Measurements from ENCODE around the gene TTC28.
"Not testable (repeated sequence)": the region's sequence is repeated elsewhere in the genome, so short reads cannot be mapped to it uniquely, and the experiment has no call there.

TTC28 gene

DNA sequence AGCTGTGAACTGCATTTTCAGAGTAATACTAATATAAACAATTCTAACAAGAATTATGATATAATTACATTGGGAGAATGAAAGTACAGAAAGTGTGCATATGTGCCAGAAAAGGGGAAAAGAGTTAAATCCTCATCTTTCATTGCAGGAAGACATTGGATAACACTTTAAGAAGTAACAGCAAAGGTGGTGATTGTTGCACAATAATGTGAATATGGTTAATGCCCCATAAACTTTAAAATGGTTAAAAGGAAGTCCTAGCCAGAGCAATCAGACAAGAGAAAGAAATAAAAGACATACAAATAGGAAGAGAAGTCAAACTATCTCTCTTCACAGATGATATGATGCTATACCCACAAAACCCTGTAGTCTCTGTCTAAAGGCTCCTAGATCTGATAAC is 111.5 kb downstream of the TTC28 start:
- no peak for DNase-seq
- Histone ChIP-seq H3K4me3 (ENCODE audit: insufficient read depth, low read depth, low read length, poor library complexity, severe bottlenecking) (no peak overlapping the region), H3K27ac (ENCODE audit: insufficient read depth, low read length, poor library complexity, severe bottlenecking) (no peak overlapping the region), H3K4me1 (ENCODE audit: control insufficient read depth, insufficient read depth, low read length, poor library complexity, severe bottlenecking) (no peaks in the 10 kb centered on the region), H3K36me3 (ENCODE audit: control insufficient read depth, insufficient read depth, low read length) (no peaks in the 10 kb centered on the region), H3K9me3 (ENCODE audit: control insufficient read depth, low read length) (no peaks in the 10 kb centered on the region), H3K27me3 (replicated peaks; ENCODE audit: control insufficient read depth, insufficient read depth, low read length, poor library complexity, severe bottlenecking) (no peaks in the 10 kb centered on the region)

DNA sequence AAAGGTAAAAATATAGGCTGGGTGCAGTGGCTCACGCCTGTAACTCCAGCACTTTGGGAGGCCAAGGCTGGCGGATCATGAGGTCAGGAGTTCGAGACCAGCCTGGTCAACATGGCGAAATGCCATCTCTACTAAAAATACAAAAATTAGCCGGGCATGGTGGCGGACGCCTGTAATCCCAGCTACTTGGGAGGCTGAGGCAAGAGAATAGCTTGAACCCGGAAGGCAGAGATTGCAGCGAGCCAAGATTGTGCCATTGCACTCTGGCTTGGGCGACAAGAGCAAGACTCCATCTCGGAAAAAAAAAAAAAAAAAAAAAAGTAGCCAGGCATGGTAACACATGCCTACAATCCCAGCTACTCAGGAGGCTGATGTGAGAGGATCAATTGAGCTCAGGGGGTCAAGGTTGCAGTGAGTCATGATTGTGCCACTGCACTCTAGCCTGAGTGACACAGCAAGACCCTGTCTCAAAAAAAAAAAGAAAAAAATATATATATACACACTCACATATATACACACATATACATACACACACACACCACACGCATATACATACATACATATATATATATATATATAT is 112.6 kb downstream of the TTC28 start:
- not testable (repeated sequence) for H3K9me3 ChIP-seq (ENCODE audit: control insufficient read depth, low read length); H3K27me3 ChIP-seq (replicated peaks; ENCODE audit: control insufficient read depth, insufficient read depth, low read length, poor library complexity, severe bottlenecking); H3K4me3 ChIP-seq (ENCODE audit: insufficient read depth, low read depth, low read length, poor library complexity, severe bottlenecking); DNase-seq; H3K27ac ChIP-seq (ENCODE audit: insufficient read depth, low read length, poor library complexity, severe bottlenecking); H3K36me3 ChIP-seq (ENCODE audit: control insufficient read depth, insufficient read depth, low read length); H3K4me1 ChIP-seq (ENCODE audit: control insufficient read depth, insufficient read depth, low read length, poor library complexity, severe bottlenecking)

DNA sequence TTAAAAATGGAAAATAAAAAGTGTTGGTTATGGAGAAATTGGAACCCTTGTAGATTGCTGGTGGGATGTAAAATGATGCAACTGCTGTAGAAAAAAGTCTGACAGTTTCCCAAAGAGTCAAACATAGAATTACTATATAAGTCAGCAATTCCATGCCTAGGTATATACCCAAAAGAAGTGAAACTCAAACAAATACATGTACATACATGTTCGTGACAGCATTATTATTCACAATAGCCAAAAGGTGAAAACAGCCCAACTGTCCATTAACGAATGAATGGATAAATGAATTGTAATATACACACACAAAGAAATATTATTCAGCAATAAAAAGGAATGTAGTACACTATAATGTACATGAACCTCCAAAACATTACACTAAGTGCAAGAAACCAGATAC is 116.0 kb downstream of the TTC28 start:
- no peaks in the 10 kb centered on the region for H3K36me3 ChIP-seq (ENCODE audit: control insufficient read depth, insufficient read depth, low read length)
- no peak overlapping the region for H3K4me3 ChIP-seq (ENCODE audit: insufficient read depth, low read depth, low read length, poor library complexity, severe bottlenecking)
- no peaks in the 10 kb centered on the region for H3K4me1 ChIP-seq (ENCODE audit: control insufficient read depth, insufficient read depth, low read length, poor library complexity, severe bottlenecking)
- H3K27ac ChIP-seq (ENCODE audit: insufficient read depth, low read length, poor library complexity, severe bottlenecking), result no peak overlapping the region
- H3K9me3 ChIP-seq (ENCODE audit: control insufficient read depth, low read length), result no peaks in the 10 kb centered on the region
- DNase-seq, result no peak
- no peaks in the 10 kb centered on the region for H3K27me3 ChIP-seq (replicated peaks; ENCODE audit: control insufficient read depth, insufficient read depth, low read length, poor library complexity, severe bottlenecking)

DNA sequence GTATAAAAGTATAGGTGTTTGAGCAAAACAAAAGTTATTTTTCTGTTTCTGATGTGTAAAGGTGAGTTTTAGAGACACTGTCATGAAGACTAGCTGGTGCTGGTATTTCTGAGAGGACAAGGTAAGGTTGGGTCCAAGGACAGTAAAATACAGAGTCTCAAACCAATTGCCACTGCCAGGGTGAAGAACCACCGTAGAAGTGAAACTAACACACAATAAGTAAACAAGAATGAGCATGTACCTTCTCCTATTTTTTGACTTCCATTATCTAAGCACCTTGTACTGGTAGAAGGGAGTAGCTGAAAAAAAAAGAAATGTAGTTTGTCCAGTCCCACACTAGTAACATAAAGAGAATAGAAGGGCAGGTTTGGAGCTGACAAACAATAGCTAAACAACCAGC is 117.3 kb downstream of the TTC28 start:
- no peak for DNase-seq

DNA sequence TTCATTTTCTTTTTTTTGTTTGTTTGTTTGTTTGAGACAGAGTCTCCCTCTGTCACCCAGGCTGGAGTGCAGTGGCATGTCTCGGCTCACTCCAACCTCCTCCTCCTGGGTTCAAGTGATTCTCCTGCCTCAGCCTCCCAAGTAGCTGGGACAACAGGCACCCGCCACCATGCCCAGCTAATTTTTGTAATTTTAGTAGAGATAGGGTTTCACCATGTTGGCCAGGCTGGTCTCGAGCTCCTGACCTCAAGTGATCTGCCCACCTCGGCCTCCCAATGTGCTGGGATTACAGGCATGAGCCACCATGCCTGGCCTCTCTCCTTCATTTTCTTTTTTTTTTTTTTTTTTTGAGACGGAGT is 118.9 kb downstream of the TTC28 start:
- not testable (repeated sequence) for H3K27me3 ChIP-seq (replicated peaks; ENCODE audit: control insufficient read depth, insufficient read depth, low read length, poor library complexity, severe bottlenecking); H3K9me3 ChIP-seq (ENCODE audit: control insufficient read depth, low read length); DNase-seq; H3K4me1 ChIP-seq (ENCODE audit: control insufficient read depth, insufficient read depth, low read length, poor library complexity, severe bottlenecking); H3K36me3 ChIP-seq (ENCODE audit: control insufficient read depth, insufficient read depth, low read length); H3K4me3 ChIP-seq (ENCODE audit: insufficient read depth, low read depth, low read length, poor library complexity, severe bottlenecking); H3K27ac ChIP-seq (ENCODE audit: insufficient read depth, low read length, poor library complexity, severe bottlenecking)

More for the DNA sequence above, 117.3 kb downstream of the TTC28 start:
- no peaks in the 10 kb centered on the region for H3K36me3 ChIP-seq (ENCODE audit: control insufficient read depth, insufficient read depth, low read length)
- no peak overlapping the region for H3K27ac ChIP-seq (ENCODE audit: insufficient read depth, low read length, poor library complexity, severe bottlenecking)
- H3K9me3 ChIP-seq (ENCODE audit: control insufficient read depth, low read length), result no peaks in the 10 kb centered on the region
- no peaks in the 10 kb centered on the region for H3K27me3 ChIP-seq (replicated peaks; ENCODE audit: control insufficient read depth, insufficient read depth, low read length, poor library complexity, severe bottlenecking)
- no peaks in the 10 kb centered on the region for H3K4me1 ChIP-seq (ENCODE audit: control insufficient read depth, insufficient read depth, low read length, poor library complexity, severe bottlenecking)
- no peak overlapping the region for H3K4me3 ChIP-seq (ENCODE audit: insufficient read depth, low read depth, low read length, poor library complexity, severe bottlenecking)

DNA sequence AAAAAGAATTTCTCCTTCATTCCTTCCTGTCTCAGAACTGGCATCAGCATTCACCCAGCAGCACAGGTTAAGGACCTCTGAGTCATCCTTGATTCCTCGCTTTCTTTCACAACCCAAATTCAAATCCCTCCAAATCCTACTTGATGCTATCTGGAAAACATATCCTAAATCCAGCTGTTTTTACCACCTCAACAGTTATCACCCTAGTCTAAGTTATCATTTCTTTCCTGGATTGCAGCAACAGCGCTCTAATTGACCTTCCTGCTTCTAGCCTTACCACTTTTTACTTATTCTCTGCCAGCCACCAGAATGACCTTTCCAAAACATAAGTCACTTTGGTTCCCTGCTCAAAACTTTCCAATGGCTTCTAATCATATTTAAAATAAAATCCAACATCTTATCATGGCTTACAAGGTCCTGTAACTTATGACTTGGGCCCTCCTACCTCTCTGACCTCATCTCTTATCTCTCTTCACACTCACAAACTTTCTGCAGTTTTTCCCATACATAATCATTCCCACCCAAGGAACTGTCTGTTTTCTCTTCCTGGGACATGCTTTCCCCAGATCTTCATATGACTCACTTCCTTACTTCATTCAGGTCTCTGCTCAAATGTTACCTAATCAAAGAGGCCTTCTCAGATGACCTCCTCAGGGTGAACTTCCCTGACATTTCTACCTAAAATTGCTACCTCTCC is 119.4 kb downstream of the TTC28 start:
- no peak overlapping the region for H3K4me3 ChIP-seq (ENCODE audit: insufficient read depth, low read depth, low read length, poor library complexity, severe bottlenecking)
- no peaks in the 10 kb centered on the region for H3K9me3 ChIP-seq (ENCODE audit: control insufficient read depth, low read length)
- H3K36me3 ChIP-seq (ENCODE audit: control insufficient read depth, insufficient read depth, low read length), result no peaks in the 10 kb centered on the region
- no peaks in the 10 kb centered on the region for H3K27me3 ChIP-seq (replicated peaks; ENCODE audit: control insufficient read depth, insufficient read depth, low read length, poor library complexity, severe bottlenecking)
- no peak for DNase-seq
- no peaks in the 10 kb centered on the region for H3K4me1 ChIP-seq (ENCODE audit: control insufficient read depth, insufficient read depth, low read length, poor library complexity, severe bottlenecking)
- H3K27ac ChIP-seq (ENCODE audit: insufficient read depth, low read length, poor library complexity, severe bottlenecking), result no peak overlapping the region

DNA sequence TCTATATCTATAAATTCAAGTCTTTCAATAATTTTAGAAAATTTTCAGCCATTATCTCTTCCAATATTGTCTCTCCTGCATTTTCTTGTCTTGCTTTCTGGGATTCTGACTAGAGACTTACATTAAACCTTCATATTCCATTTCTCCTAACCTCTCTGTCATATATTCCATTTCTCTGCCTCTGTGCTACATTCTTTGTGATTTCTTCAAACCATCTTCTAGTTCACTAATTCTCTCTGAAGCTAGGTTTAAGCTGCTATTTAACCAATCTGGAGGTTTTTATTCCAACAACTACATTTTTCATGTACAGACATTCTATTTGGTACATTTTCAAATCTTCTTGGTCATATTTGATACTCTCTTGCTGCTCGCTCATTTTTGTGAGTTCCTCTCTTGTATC is 122.5 kb downstream of the TTC28 start:
- Histone ChIP-seq H3K4me1 (ENCODE audit: control insufficient read depth, insufficient read depth, low read length, poor library complexity, severe bottlenecking) (no peaks in the 10 kb centered on the region), H3K4me3 (ENCODE audit: insufficient read depth, low read depth, low read length, poor library complexity, severe bottlenecking) (no peak overlapping the region), H3K36me3 (ENCODE audit: control insufficient read depth, insufficient read depth, low read length) (no peaks in the 10 kb centered on the region), H3K27me3 (replicated peaks; ENCODE audit: control insufficient read depth, insufficient read depth, low read length, poor library complexity, severe bottlenecking) (no peaks in the 10 kb centered on the region), H3K27ac (ENCODE audit: insufficient read depth, low read length, poor library complexity, severe bottlenecking) (no peak overlapping the region), H3K9me3 (ENCODE audit: control insufficient read depth, low read length) (no peaks in the 10 kb centered on the region)
- DNase-seq, result no peak

DNA sequence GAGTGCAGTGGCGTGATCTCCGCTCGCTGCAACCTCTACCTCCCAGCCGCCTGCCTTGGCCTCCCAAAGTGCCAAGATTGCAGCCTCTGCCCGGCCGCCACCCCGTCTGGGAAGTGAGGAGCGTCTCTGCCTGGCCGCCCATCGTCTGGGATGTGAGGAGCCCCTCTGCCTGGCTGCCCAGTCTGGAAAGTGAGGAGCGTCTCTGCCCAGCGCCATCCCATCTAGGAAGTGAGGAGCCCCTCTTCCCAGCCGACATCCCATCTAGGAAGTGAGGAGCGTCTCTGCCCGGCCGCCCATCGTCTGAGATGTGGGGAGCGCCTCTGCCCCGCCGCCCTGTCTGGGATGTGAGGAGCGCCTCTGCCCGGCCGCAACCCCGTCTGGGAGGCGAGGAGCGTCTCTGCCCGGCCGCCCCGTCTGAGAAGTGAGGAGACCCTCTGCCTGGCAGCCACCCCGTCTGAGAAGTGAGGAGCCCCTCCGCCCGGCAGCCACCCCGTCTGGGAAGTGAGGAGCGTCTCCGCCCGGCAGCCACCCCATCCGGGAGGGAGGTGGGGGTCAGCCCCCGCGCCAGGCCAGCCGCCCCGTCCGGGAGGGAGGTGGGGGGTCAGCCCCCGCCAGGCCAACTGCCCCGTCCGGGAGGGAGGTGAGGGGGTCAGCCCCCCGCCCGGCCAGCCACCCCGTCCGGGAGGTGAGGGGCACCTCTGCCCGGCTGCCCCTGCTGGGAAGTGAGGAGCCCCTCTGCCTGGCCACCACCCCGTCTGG is 126.4 kb downstream of the TTC28 start:
- not testable (repeated sequence) for H3K4me1 ChIP-seq (ENCODE audit: control insufficient read depth, insufficient read depth, low read length, poor library complexity, severe bottlenecking); H3K4me3 ChIP-seq (ENCODE audit: insufficient read depth, low read depth, low read length, poor library complexity, severe bottlenecking); H3K9me3 ChIP-seq (ENCODE audit: control insufficient read depth, low read length); H3K27me3 ChIP-seq (replicated peaks; ENCODE audit: control insufficient read depth, insufficient read depth, low read length, poor library complexity, severe bottlenecking); DNase-seq; H3K27ac ChIP-seq (ENCODE audit: insufficient read depth, low read length, poor library complexity, severe bottlenecking); H3K36me3 ChIP-seq (ENCODE audit: control insufficient read depth, insufficient read depth, low read length)

DNA sequence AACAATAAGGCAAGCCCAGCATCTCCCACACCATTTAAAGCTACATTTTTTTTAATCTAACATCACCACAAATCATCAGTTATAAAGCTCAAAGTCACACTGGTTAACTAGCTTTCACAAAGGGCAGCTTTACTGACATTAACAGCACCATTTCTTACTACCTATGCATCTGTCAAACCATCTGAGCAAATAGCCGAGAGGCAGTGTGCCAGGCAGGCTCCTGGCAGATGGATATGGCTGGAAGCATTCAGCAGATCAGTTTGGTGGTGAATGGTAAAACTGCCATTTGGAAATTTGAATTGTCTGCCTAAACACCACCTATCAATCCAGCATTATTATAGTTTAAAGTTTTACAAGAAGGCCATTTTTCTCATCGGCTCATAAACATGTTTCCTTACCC is 131.2 kb downstream of the TTC28 start:
- no peak overlapping the region for H3K27ac ChIP-seq (ENCODE audit: insufficient read depth, low read length, poor library complexity, severe bottlenecking)
- no peaks in the 10 kb centered on the region for H3K4me1 ChIP-seq (ENCODE audit: control insufficient read depth, insufficient read depth, low read length, poor library complexity, severe bottlenecking)

DNA sequence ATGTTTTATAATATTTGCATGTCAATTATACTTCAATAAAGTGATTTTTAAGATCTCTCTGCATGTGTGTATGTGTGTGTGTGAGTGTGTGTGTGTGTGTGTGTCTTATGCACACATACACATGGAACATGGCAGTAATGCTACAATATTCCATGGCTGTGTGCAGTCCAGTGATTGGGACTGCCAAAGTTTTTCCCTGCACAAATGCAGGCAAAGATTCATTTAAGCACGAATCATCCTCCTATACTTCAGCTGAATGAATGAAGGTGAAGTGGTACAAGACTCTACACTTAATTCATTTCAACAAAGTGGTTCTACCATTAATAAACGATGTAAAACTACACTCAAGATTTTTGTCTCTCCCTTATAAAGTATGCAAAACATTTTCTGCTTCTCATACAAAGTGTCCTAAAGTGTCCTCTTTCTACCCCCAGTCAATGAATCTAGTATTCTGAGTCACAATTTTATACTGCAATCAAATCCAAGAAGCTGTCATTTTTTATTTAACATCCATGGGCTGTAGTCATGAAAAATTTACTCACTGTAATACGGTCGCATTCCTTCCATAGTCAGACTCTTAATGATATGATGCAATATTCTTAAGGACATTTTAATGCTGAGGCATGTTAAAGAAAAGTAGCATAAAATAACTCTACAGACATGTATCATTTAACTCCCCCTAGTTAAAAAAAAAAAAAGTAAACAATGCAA is 132.4 kb downstream of the TTC28 start:
- no peaks in the 10 kb centered on the region for H3K36me3 ChIP-seq (ENCODE audit: control insufficient read depth, insufficient read depth, low read length)
- no peaks in the 10 kb centered on the region for H3K4me1 ChIP-seq (ENCODE audit: control insufficient read depth, insufficient read depth, low read length, poor library complexity, severe bottlenecking)
- no peak overlapping the region for H3K4me3 ChIP-seq (ENCODE audit: insufficient read depth, low read depth, low read length, poor library complexity, severe bottlenecking)
- no peaks in the 10 kb centered on the region for H3K27me3 ChIP-seq (replicated peaks; ENCODE audit: control insufficient read depth, insufficient read depth, low read length, poor library complexity, severe bottlenecking)
- DNase-seq, result no peak
- H3K27ac ChIP-seq (ENCODE audit: insufficient read depth, low read length, poor library complexity, severe bottlenecking), result no peak overlapping the region
- H3K9me3 ChIP-seq (ENCODE audit: control insufficient read depth, low read length), result no peaks in the 10 kb centered on the region

More for the DNA sequence above, 131.2 kb downstream of the TTC28 start:
- Histone ChIP-seq H3K27me3 (replicated peaks; ENCODE audit: control insufficient read depth, insufficient read depth, low read length, poor library complexity, severe bottlenecking) (no peaks in the 10 kb centered on the region), H3K9me3 (ENCODE audit: control insufficient read depth, low read length) (no peaks in the 10 kb centered on the region), H3K36me3 (ENCODE audit: control insufficient read depth, insufficient read depth, low read length) (no peaks in the 10 kb centered on the region), H3K4me3 (ENCODE audit: insufficient read depth, low read depth, low read length, poor library complexity, severe bottlenecking) (no peak overlapping the region)
- no peak for DNase-seq
